ENCODE results near the gene ZNF316. TPM values are rescaled to one million over a fixed set of nuclear protein-coding genes. Genes with fewer than 3 reads are reported as not detected.

The ZNF316 gene
- total and polyA plus RNA-seq, 2 experiments from 2014 or later, result 1.1 to 14.3 TPM

GRCh38 chr7:6650086-6650485, 13.0 kb downstream of the ZNF316 start:
- Histone ChIP-seq H3K4me2 (ENCODE audit: unreplicated experiment) (no peak overlapping the region), H4K20me1 (ENCODE audit: insufficient read depth) (no peaks in the 10 kb centered on the region), H3K27ac (no peak overlapping the region), H3K9ac (no peak overlapping the region), H3K4me1 (ENCODE audit: insufficient read depth) (no peaks in the 10 kb centered on the region), H3K9me2 (ENCODE audit: insufficient read depth) (no peaks in the 10 kb centered on the region), H3K79me2 (ENCODE audit: insufficient read depth) (no peaks in the 10 kb centered on the region), H3K27me3 (replicated peaks; ENCODE audit: insufficient read depth) (no peaks in the 10 kb centered on the region), H3K36me3 (ENCODE audit: low read depth) (no peaks in the 10 kb centered on the region; the same call in 1 of the 2 replicates), H3K9me3 (ENCODE audit: low read depth) (no peaks in the 10 kb centered on the region), H3F3A (ENCODE audit: insufficient read depth) (no peaks in the 10 kb centered on the region), H3K4me3 (no peak overlapping the region), H2AFZ (no peak overlapping the region)
- DNase-seq, result no peak
- in situ Hi-C loops (cut with MboI), result no loop called here
- WGBS, 2 experiments (ENCODE audit: low coverage in 1 of 2, low lambda C conversion rate in 2 of 2, missing lambda C conversion rate in 2 of 2), result 98 to 99% methylated on average over 10 of the region's 10 CpGs
- no peak for TF ChIP-seq EZH2phosphoT487 (IDR thresholded peaks at IDR 0.05; ENCODE audit: insufficient read depth, low read depth)
- TF ChIP-seq EZH2 (IDR thresholded peaks at IDR 0.05; ENCODE audit: insufficient read depth, poor library complexity, severe bottlenecking), result no peak

- H3K4me3 ChIP-seq, result no peak overlapping the region
- in situ Hi-C loops (cut with MboI), result no loop called here
- no peaks in the 10 kb centered on the region for H3K27me3 ChIP-seq (replicated peaks; ENCODE audit: insufficient read depth)
- H3K9me2 ChIP-seq (ENCODE audit: insufficient read depth), result no peaks in the 10 kb centered on the region
- no peak overlapping the region for H3K9ac ChIP-seq
- H3K4me2 ChIP-seq (ENCODE audit: unreplicated experiment), result no peak overlapping the region
- H3K9me3 ChIP-seq (ENCODE audit: low read depth), result no peaks in the 10 kb centered on the region
- no peaks in the 10 kb centered on the region for H4K20me1 ChIP-seq (ENCODE audit: insufficient read depth)
- no peaks in the 10 kb centered on the region; the same call in 1 of the 2 replicates for H3K36me3 ChIP-seq (ENCODE audit: low read depth)
- no peak overlapping the region for H3K27ac ChIP-seq
- DNase-seq, result no peak
- H2AFZ ChIP-seq, result no peak overlapping the region
- no peaks in the 10 kb centered on the region for H3K4me1 ChIP-seq (ENCODE audit: insufficient read depth)
- WGBS, 2 experiments (ENCODE audit: low coverage in 1 of 2, low lambda C conversion rate in 2 of 2, missing lambda C conversion rate in 2 of 2), result 91 to 93% methylated on average over 12 of the region's 12 CpGs
- TF ChIP-seq EZH2phosphoT487 (IDR thresholded peaks at IDR 0.05; ENCODE audit: insufficient read depth, low read depth), result no peak
- no peak for TF ChIP-seq EZH2 (IDR thresholded peaks at IDR 0.05; ENCODE audit: insufficient read depth, poor library complexity, severe bottlenecking)
- no peaks in the 10 kb centered on the region for H3F3A ChIP-seq (ENCODE audit: insufficient read depth)
- no peaks in the 10 kb centered on the region for H3K79me2 ChIP-seq (ENCODE audit: insufficient read depth)
These were observed 13.4 kb downstream of the ZNF316 start for GRCh38 chr7:6650521-6651011.

- no peak for TF ChIP-seq EZH2 (IDR thresholded peaks at IDR 0.05; ENCODE audit: insufficient read depth, poor library complexity, severe bottlenecking)
- no peak for TF ChIP-seq EZH2phosphoT487 (IDR thresholded peaks at IDR 0.05; ENCODE audit: insufficient read depth, low read depth)
- H3K4me3 ChIP-seq, result no peak overlapping the region
- no peaks in the 10 kb centered on the region for H3K9me2 ChIP-seq (ENCODE audit: insufficient read depth)
- H3K27ac ChIP-seq, result no peak overlapping the region
- H2AFZ ChIP-seq, result no peak overlapping the region
- H3K79me2 ChIP-seq (ENCODE audit: insufficient read depth), result no peaks in the 10 kb centered on the region
- no peaks in the 10 kb centered on the region for H3K27me3 ChIP-seq (replicated peaks; ENCODE audit: insufficient read depth)
- H3K36me3 ChIP-seq (ENCODE audit: low read depth), result no peaks in the 10 kb centered on the region; the same call in 1 of the 2 replicates
- no peaks in the 10 kb centered on the region for H3K9me3 ChIP-seq (ENCODE audit: low read depth)
- no peaks in the 10 kb centered on the region for H3F3A ChIP-seq (ENCODE audit: insufficient read depth)
- H3K9ac ChIP-seq, result no peak overlapping the region
- WGBS, 2 experiments (ENCODE audit: low coverage in 1 of 2, low lambda C conversion rate in 2 of 2, missing lambda C conversion rate in 2 of 2), result 98% methylated on average over 32 of the region's 32 CpGs
- no peaks in the 10 kb centered on the region for H4K20me1 ChIP-seq (ENCODE audit: insufficient read depth)
- in situ Hi-C loops (cut with MboI), result no loop called here
- DNase-seq, result no peak
- H3K4me1 ChIP-seq (ENCODE audit: insufficient read depth), result no peaks in the 10 kb centered on the region
- H3K4me2 ChIP-seq (ENCODE audit: unreplicated experiment), result no peak overlapping the region
These were observed 14.8 kb downstream of the ZNF316 start for GRCh38 chr7:6651851-6652445.

- H4K20me1 ChIP-seq (ENCODE audit: insufficient read depth), result no peaks in the 10 kb centered on the region
- no peak overlapping the region for H3K9ac ChIP-seq
- no peak overlapping the region for H3K27ac ChIP-seq
- H3K9me2 ChIP-seq (ENCODE audit: insufficient read depth), result no peaks in the 10 kb centered on the region
- no peaks in the 10 kb centered on the region for H3K79me2 ChIP-seq (ENCODE audit: insufficient read depth)
- H3K9me3 ChIP-seq (ENCODE audit: low read depth), result no peaks in the 10 kb centered on the region
- no peak overlapping the region for H3K4me2 ChIP-seq (ENCODE audit: unreplicated experiment)
- in situ Hi-C loops (cut with MboI), result no loop called here
- no peak overlapping the region for H3K4me3 ChIP-seq
- no peaks in the 10 kb centered on the region; the same call in 1 of the 2 replicates for H3K36me3 ChIP-seq (ENCODE audit: low read depth)
- H2AFZ ChIP-seq, result no peak overlapping the region
- no peaks in the 10 kb centered on the region for H3F3A ChIP-seq (ENCODE audit: insufficient read depth)
- no peaks in the 10 kb centered on the region for H3K27me3 ChIP-seq (replicated peaks; ENCODE audit: insufficient read depth)
- DNase-seq, result no peak
- no peaks in the 10 kb centered on the region for H3K4me1 ChIP-seq (ENCODE audit: insufficient read depth)
- no peak for TF ChIP-seq EZH2 (IDR thresholded peaks at IDR 0.05; ENCODE audit: insufficient read depth, poor library complexity, severe bottlenecking)
- no peak for TF ChIP-seq EZH2phosphoT487 (IDR thresholded peaks at IDR 0.05; ENCODE audit: insufficient read depth, low read depth)
- 98 to 100% methylated on average over 36 to 72 of the region's 75 CpGs for WGBS, 2 experiments (ENCODE audit: low coverage in 1 of 2, low lambda C conversion rate in 2 of 2, missing lambda C conversion rate in 2 of 2)
These were observed 15.4 kb downstream of the ZNF316 start for GRCh38 chr7:6652446-6653011.
